Stimulated activated effector memory CD8-positive, alpha-beta T cell treated with anti-CD3 and anti-CD28 coated beads, Interleukin-12 subunit alpha, Interleukin-12 subunit beta, amount 100 ng/mL, for 72 hours (primary cell): Measurements from ENCODE around the gene EPM2A.
"Not testable (repeated sequence)": the region's sequence is repeated elsewhere in the genome, so short reads cannot be mapped to it uniquely, and the experiment has no call there.

Experiments
- ATAC-seq: fragments of 150-1000 bp; cut with Tn5 transposase; 2 replicates; pipeline ENCODE4 v1.10.0; 2021
- DNase-seq, 2 donors: peaks; one replicate each; pipeline ENCODE4 v3.0.0; 2021 to 2022; ENCODE audit warnings: low spot score in 2 of 2
- H3K27ac Mint-ChIP-seq: one replicate; pipeline ENCODE4 v1.8.0; 2022; ENCODE audit warnings: mild to moderate bottlenecking, mixed read lengths
- H3K36me3 Mint-ChIP-seq: one replicate; pipeline ENCODE4 v1.8.0; 2022; ENCODE audit warnings: mild to moderate bottlenecking, mixed read lengths
- H3K4me1 Mint-ChIP-seq: one replicate; pipeline ENCODE4 v1.8.0; 2022; ENCODE audit warnings: mixed read lengths
- H3K4me3 Mint-ChIP-seq: one replicate; pipeline ENCODE4 v1.8.0; 2022; ENCODE audit warnings: mild to moderate bottlenecking, mixed read lengths
- H3K9me3 Mint-ChIP-seq: one replicate; pipeline ENCODE4 v1.8.0; 2022; ENCODE audit warnings: mixed read lengths

Gene EPM2A

DNA sequence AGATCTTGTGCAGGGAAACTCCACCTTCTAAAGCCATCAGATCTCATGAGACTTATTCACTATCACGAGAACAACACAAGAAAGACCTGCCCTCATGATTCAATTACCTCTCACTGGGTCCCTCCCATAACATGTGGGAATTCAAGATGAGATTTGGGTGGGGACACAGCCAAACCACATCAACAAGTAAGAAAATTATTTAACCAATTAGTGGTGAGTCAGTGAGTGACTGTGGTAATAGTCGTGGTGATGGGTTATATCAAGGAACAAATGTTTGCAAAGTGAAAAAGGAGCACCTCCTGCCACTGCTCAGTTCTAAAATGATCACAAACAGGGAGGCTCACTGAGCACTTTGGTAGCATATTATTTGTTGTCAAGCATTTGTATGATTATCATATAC, 20.6 kb downstream of the EPM2A start:
- Mint-ChIP-seq H3K4me3 (no peak overlapping the region), H3K9me3 (peaks cover 6% of the 10 kb centered on the region), H3K36me3 (no peaks in the 10 kb centered on the region), H3K4me1 (no peaks in the 10 kb centered on the region), H3K27ac (no peak overlapping the region)
- no peak for ATAC-seq
- DNase-seq = no peak

- H3K4me3 Mint-ChIP-seq = no peak overlapping the region
- no peaks in the 10 kb centered on the region for H3K36me3 Mint-ChIP-seq
- DNase-seq (no peak), ATAC-seq (no peak)
- H3K27ac Mint-ChIP-seq = no peak overlapping the region
- H3K4me1 Mint-ChIP-seq = no peaks in the 10 kb centered on the region
- H3K9me3 Mint-ChIP-seq = peaks cover 6% of the 10 kb centered on the region
These were observed 21.5 kb downstream of the EPM2A start for GRCh38 chr6:145713773-145714172.

GRCh38 chr6:145711372-145711771, 23.9 kb downstream of the EPM2A start:
- Mint-ChIP-seq H3K27ac (no peak overlapping the region), H3K9me3 (peaks cover 6% of the 10 kb centered on the region), H3K4me1 (no peaks in the 10 kb centered on the region), H3K4me3 (no peak overlapping the region), H3K36me3 (no peaks in the 10 kb centered on the region)
- no peak for DNase-seq
- ATAC-seq = no peak

- no peaks in the 10 kb centered on the region for H3K9me3 Mint-ChIP-seq
These were observed 27.9 kb downstream of the EPM2A start for GRCh38 chr6:145707397-145707796.

GRCh38 chr6:145705561-145705960, 29.8 kb downstream of the EPM2A start:
- H3K4me3 Mint-ChIP-seq = no peak overlapping the region
- H3K36me3 Mint-ChIP-seq = no peaks in the 10 kb centered on the region
- DNase-seq (no peak), ATAC-seq (no peak)
- no peaks in the 10 kb centered on the region for H3K9me3 Mint-ChIP-seq
- H3K27ac Mint-ChIP-seq = no peak overlapping the region
- H3K4me1 Mint-ChIP-seq = no peaks in the 10 kb centered on the region

More at GRCh38 chr6:145707397-145707796, 27.9 kb downstream of the EPM2A start:
- Mint-ChIP-seq H3K4me1 (no peaks in the 10 kb centered on the region), H3K36me3 (no peaks in the 10 kb centered on the region), H3K4me3 (no peak overlapping the region), H3K27ac (no peak overlapping the region)
- no peak for ATAC-seq
- no peak for DNase-seq

DNA sequence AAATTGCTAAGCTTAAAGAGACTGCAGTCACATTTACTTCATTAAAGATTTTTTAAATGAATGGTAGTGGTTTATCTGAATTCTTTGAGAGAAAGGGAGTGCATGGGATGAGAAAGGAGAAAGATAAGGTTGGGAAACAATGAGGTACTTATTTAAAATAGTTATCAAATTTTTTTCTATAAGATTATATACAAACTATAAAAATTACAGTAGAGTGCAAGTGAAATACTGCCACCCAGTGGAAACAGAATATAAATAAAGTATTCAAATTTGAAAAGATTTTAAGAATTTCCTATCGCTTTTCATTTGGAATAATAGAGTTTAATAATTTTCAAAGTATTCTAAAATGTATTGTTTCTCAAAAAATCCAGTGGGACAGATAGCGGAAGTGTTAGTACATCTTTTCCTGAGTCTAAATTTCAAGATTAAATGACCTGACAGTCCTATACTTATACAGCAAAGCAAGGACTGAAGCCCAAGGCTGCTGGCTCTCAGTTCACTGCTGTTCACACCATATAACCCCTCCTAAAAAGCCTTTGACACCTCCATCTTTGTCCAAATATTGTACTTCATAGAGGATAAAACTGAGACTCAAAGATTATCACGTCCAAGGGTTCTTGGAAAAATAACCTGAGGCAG, 31.1 kb downstream of the EPM2A start:
- DNase-seq = no peak
- no peaks in the 10 kb centered on the region for H3K9me3 Mint-ChIP-seq
- H3K27ac Mint-ChIP-seq = no peak overlapping the region
- ATAC-seq = no peak
- no peak overlapping the region for H3K4me3 Mint-ChIP-seq
- no peaks in the 10 kb centered on the region for H3K36me3 Mint-ChIP-seq
- H3K4me1 Mint-ChIP-seq = no peaks in the 10 kb centered on the region

GRCh38 chr6:145699462-145699861, 35.9 kb downstream of the EPM2A start:
- peaks cover 4% of the 10 kb centered on the region for H3K9me3 Mint-ChIP-seq
- H3K4me1 Mint-ChIP-seq = no peaks in the 10 kb centered on the region
- no peaks in the 10 kb centered on the region for H3K36me3 Mint-ChIP-seq
- no peak overlapping the region for H3K4me3 Mint-ChIP-seq
- DNase-seq = no peak
- ATAC-seq = no peak
- no peak overlapping the region for H3K27ac Mint-ChIP-seq

DNA sequence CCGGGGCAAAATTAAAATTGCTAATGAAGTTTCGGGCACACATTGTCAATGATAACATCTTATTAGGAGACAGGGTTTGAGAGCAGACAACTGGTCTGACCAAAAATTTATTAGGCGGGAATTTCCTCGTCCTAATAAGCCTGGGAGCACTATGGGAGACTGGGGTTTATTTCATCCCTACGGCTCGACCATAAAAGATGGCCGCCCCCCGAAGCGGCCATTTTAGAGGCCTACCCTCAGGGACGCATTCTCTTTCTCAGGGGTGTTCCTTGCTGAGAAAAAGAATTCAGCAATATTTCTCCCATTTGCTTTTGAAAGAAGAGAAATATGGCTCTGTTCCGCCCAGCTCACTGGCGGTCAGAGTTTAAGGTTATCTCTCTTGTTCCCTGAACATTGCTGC, 37.9 kb downstream of the EPM2A start:
- H3K27ac Mint-ChIP-seq, ATAC-seq, H3K4me3 Mint-ChIP-seq, H3K4me1 Mint-ChIP-seq, H3K36me3 Mint-ChIP-seq, DNase-seq, H3K9me3 Mint-ChIP-seq: not testable (repeated sequence)

GRCh38 chr6:145694083-145694737, 41.1 kb downstream of the EPM2A start:
- Mint-ChIP-seq H3K27ac (no peak overlapping the region), H3K4me1 (no peaks in the 10 kb centered on the region), H3K4me3 (no peak overlapping the region), H3K9me3 (peaks cover 7% of the 10 kb centered on the region), H3K36me3 (no peaks in the 10 kb centered on the region)
- DNase-seq (no peak), ATAC-seq (no peak)

DNA sequence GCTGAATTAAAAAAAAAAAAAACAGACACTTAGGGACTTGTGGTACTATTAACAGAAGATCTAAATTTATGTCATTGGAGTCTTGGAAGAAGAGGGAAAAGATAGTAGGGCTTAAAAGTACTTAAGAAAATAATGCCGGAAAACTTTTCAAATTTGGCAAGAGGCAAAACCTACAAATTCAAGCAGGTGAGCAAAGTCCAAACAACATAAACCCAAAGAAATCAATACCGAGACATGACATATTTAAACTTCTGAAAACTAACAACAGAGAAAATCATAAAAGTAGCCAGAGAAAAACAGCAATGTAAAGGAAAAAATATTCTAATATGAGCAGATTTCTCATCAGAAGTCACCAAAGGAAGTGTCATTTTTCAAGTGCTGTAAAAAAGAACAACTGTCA, 44.4 kb downstream of the EPM2A start:
- Mint-ChIP-seq H3K36me3 (no peaks in the 10 kb centered on the region), H3K9me3 (peaks cover 3% of the 10 kb centered on the region), H3K27ac (no peak overlapping the region), H3K4me3 (no peak overlapping the region), H3K4me1 (no peaks in the 10 kb centered on the region)
- no peak for ATAC-seq
- no peak for DNase-seq

- Mint-ChIP-seq H3K9me3 (peaks cover 3% of the 10 kb centered on the region), H3K4me1 (no peaks in the 10 kb centered on the region), H3K27ac (no peak overlapping the region), H3K4me3 (no peak overlapping the region), H3K36me3 (no peaks in the 10 kb centered on the region)
- ATAC-seq = no peak
- DNase-seq = no peak
These were observed 45.8 kb downstream of the EPM2A start for GRCh38 chr6:145689529-145689928.

DNA sequence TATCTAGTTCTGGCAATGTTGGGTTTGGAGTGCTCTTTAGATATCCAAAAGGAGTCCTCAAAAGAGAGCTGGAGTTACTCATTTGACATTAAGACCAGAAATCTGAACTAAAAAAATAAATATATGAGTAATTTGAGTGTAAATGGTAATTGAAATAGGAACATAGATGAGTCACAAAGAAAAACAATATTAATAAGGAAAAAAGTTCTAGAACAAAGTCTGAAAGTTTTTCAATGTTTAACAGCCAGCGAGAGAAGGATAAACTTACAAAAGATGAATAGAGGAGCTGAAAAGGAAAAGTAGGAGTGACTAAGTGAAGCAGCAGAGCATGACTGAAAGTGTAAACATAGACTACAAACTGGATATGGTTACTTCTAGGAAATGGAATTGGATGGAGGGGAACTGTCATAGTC, 46.8 kb downstream of the EPM2A start:
- Mint-ChIP-seq H3K9me3 (peaks cover 3% of the 10 kb centered on the region), H3K36me3 (no peaks in the 10 kb centered on the region), H3K4me3 (no peak overlapping the region), H3K4me1 (no peaks in the 10 kb centered on the region), H3K27ac (no peak overlapping the region)
- DNase-seq = no peak
- ATAC-seq = no peak

- H3K4me3 Mint-ChIP-seq = no peak overlapping the region
- DNase-seq (no peak), ATAC-seq (no peak)
- no peaks in the 10 kb centered on the region for H3K36me3 Mint-ChIP-seq
- no peaks in the 10 kb centered on the region for H3K4me1 Mint-ChIP-seq
- H3K9me3 Mint-ChIP-seq = peaks cover 4% of the 10 kb centered on the region
- H3K27ac Mint-ChIP-seq = no peak overlapping the region
These were observed 49.4 kb downstream of the EPM2A start for GRCh38 chr6:145685932-145686331.

DNA sequence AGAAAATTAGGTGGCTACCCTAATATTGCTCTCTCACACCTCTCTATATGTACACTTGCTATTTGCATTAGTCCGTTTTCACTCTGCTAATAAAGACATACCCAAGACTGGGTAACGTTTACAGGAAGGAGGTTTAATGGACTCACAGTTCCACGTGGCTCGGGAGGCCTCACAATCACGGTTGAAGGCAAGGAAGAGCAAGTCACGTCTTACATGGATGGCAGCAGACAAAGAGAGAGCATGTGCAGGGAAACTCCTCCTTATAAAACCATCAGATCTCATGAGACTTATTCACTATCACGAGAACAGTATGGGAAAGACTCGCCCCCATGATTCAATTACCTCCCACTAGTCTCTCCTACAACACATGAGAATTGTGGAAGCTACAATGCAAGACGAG, 53.4 kb downstream of the EPM2A start:
- Mint-ChIP-seq H3K27ac (no peak overlapping the region), H3K9me3 (peaks cover 6% of the 10 kb centered on the region), H3K36me3 (no peaks in the 10 kb centered on the region), H3K4me1 (no peaks in the 10 kb centered on the region), H3K4me3 (no peak overlapping the region)
- no peak for DNase-seq
- ATAC-seq = no peak

GRCh38 chr6:145673504-145673903, 61.8 kb downstream of the EPM2A start:
- ATAC-seq = no peak
- Mint-ChIP-seq H3K4me1 (no peaks in the 10 kb centered on the region), H3K36me3 (no peaks in the 10 kb centered on the region), H3K9me3 (peaks cover 6% of the 10 kb centered on the region), H3K4me3 (no peak overlapping the region), H3K27ac (no peak overlapping the region)
- DNase-seq = no peak

DNA sequence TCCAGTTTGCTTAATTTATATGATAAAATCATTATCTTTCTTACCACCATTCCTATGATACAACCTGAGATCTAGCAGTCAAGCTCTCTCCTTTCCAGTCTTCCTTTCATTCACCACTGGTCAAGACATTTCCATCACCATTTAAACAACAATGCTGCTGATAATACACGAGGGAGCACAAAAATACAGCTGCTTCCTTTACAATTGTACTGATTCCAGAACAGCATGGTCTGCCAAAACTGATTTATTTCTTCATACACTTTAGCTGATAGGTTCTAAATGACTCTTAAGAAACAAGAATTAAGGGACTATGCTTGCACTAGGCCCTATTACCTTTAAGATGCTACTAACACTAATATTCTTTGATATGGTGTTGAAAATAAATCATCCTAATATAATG, 65.0 kb downstream of the EPM2A start:
- Mint-ChIP-seq H3K36me3 (no peaks in the 10 kb centered on the region), H3K4me3 (no peak overlapping the region), H3K27ac (no peak overlapping the region), H3K4me1 (no peaks in the 10 kb centered on the region), H3K9me3 (peaks cover 2% of the 10 kb centered on the region)
- DNase-seq = no peak
- no peak for ATAC-seq
